Activated CD8-positive, alpha-beta T cell treated with anti-CD3 and anti-CD28 coated beads, Interleukin-2, amount 10 ng/mL, durations not matched to agents 7 days and 5 days (primary cell): ENCODE measurements around the gene HIF1AN. TPM values are rescaled to one million over a fixed set of nuclear protein-coding genes. Genes with fewer than 3 reads are reported as not detected.
A peak's percentile ranks its signal among the peaks of the same experiment; 100 is the strongest.

Experiments
- ATAC-seq: fragments of 150-1000 bp; cut with Tn5 transposase; one replicate; pipeline ENCODE4 v1.10.0; 2021; ENCODE audit warnings: moderate library complexity
- CTCF ChIA-PET: fragments of 350-600 bp; sonication (Branson Sonifier 250); formaldehyde crosslinking; loops from one replicate; lab custom pipeline; 2021; ENCODE audit warnings: antibody characterized with exemption; lab: Charles Lee
- POLR2A ChIA-PET: fragments of 350-600 bp; sonication (Branson Sonifier 250); formaldehyde crosslinking; loops from one replicate; lab custom pipeline; 2021; ENCODE audit warnings: antibody characterized with exemption; lab: Charles Lee
- DNase-seq: peaks from one replicate; pipeline ENCODE4 v3.0.0-alpha.2; 2020
- H3K27ac Mint-ChIP-seq: one replicate; pipeline ENCODE4 v1.8.0; 2021; ENCODE audit warnings: mild to moderate bottlenecking, mixed read lengths
- H3K27me3 Mint-ChIP-seq: one replicate; pipeline ENCODE4 v1.8.0; 2021; ENCODE audit warnings: low read depth, mixed read lengths
- H3K36me3 Mint-ChIP-seq: one replicate; pipeline ENCODE4 v1.8.0; 2021; ENCODE audit warnings: low read depth, mixed read lengths
- H3K4me1 Mint-ChIP-seq: one replicate; pipeline ENCODE4 v1.8.0; 2021; ENCODE audit warnings: low read depth, mixed read lengths
- H3K4me3 Mint-ChIP-seq: one replicate; pipeline ENCODE4 v1.8.0; 2021; ENCODE audit warnings: mild to moderate bottlenecking, mixed read lengths
- H3K9me3 Mint-ChIP-seq: one replicate; pipeline ENCODE4 v1.8.0; 2022; ENCODE audit warnings: mixed read lengths; ENCODE audit not compliant: insufficient read depth
- total RNA-seq, 2 experiments: library from RNA; stranded (reverse); gene quantifications; one replicate each; pipeline ENCODE4 v1.2.3, GENCODE V29; 2021

The HIF1AN gene
- total RNA-seq, 2 experiments from 2014 or later: 46.5 to 48.1 TPM

GRCh38 chr10:100506596-100507356, 29.0 kb upstream of the HIF1AN start:
- H3K4me3 Mint-ChIP-seq: peak overlapping the region; percentile 78
- CTCF ChIA-PET: interaction anchor here (0.7 to 9.8 kb wide), 12 partner anchors 11 to 236 kb away, joined by 3 to 253 read pairs (median 35); partner anchors contain the start of genes SCD and SEC31B

GRCh38 chr10:100507357-100507732, 28.4 kb upstream of the HIF1AN start:
- peak overlapping the region; percentile 94 for H3K27ac Mint-ChIP-seq
- no peaks in the 10 kb centered on the region for H3K27me3 Mint-ChIP-seq
- no peak for ATAC-seq
- POLR2A ChIA-PET: interaction anchor here (0.6 to 9.0 kb wide), 9 partner anchors 9 to 160 kb away, joined by 3 to 102 read pairs (median 4); partner anchors contain the start of genes HIF1AN and SCD
- no peak for DNase-seq
- H3K4me1 Mint-ChIP-seq: peaks cover 88% of the 10 kb centered on the region
- H3K36me3 Mint-ChIP-seq: peaks cover 77% of the 10 kb centered on the region
- CTCF ChIA-PET: interaction anchor here (0.7 to 9.8 kb wide), 15 partner anchors 10 to 236 kb away, joined by 3 to 253 read pairs (median 23); partner anchors contain the start of genes SCD and SEC31B
- peak overlapping the region; percentile 78 for H3K4me3 Mint-ChIP-seq
- H3K9me3 Mint-ChIP-seq: no peaks in the 10 kb centered on the region

More at GRCh38 chr10:100506596-100507356, 29.0 kb upstream of the HIF1AN start:
- H3K27ac Mint-ChIP-seq: peak overlapping the region; percentile 94
- DNase-seq (no peak), ATAC-seq (no peak)
- no peaks in the 10 kb centered on the region for H3K27me3 Mint-ChIP-seq
- no peaks in the 10 kb centered on the region for H3K9me3 Mint-ChIP-seq
- peaks cover 77% of the 10 kb centered on the region for H3K36me3 Mint-ChIP-seq
- H3K4me1 Mint-ChIP-seq: peaks cover 88% of the 10 kb centered on the region
- POLR2A ChIA-PET: interaction anchor here (0.6 to 9.0 kb wide), 10 partner anchors 8 to 160 kb away, joined by 3 to 102 read pairs (median 4); partner anchors contain the start of genes HIF1AN and SCD

- Mint-ChIP-seq H3K36me3 (peaks cover 78% of the 10 kb centered on the region), H3K27ac (peak overlapping the region; percentile 94), H3K4me1 (peaks cover 88% of the 10 kb centered on the region), H3K9me3 (no peaks in the 10 kb centered on the region), H3K4me3 (peak overlapping the region; percentile 78), H3K27me3 (no peaks in the 10 kb centered on the region)
- ATAC-seq (peak; percentile 0), DNase-seq (no peak)
- CTCF ChIA-PET: interaction anchor here (1.0 to 9.8 kb wide), 20 partner anchors 9 to 662 kb away, joined by 3 to 253 read pairs (median 16); partner anchors contain the start of genes HIF1AN, PKD2L1, SCD and SEC31B
- POLR2A ChIA-PET: interaction anchor here (0.7 to 9.0 kb wide), 20 partner anchors 8 to 495 kb away, joined by 3 to 102 read pairs (median 8); partner anchors contain the start of genes HIF1AN, SCD and SEC31B
Measured at GRCh38 chr10:100508266-100508665, 27.5 kb upstream of the HIF1AN start.

- ATAC-seq (peak; percentile 58), DNase-seq (peak; percentile 80)
- Mint-ChIP-seq H3K4me1 (peaks cover 87% of the 10 kb centered on the region), H3K27me3 (no peaks in the 10 kb centered on the region), H3K4me3 (peak overlapping the region; percentile 78), H3K9me3 (no peaks in the 10 kb centered on the region), H3K27ac (peak overlapping the region; percentile 94), H3K36me3 (peaks cover 76% of the 10 kb centered on the region)
- POLR2A ChIA-PET: interaction anchor here (0.7 to 9.0 kb wide), 24 partner anchors 9 to 494 kb away, joined by 3 to 102 read pairs (median 6); partner anchors contain the start of genes BLOC1S2, HIF1AN, PKD2L1 and SCD
- CTCF ChIA-PET: interaction anchor here (0.9 to 9.8 kb wide), 25 partner anchors 9 to 663 kb away, joined by 3 to 253 read pairs (median 8); partner anchors contain the start of genes HIF1AN, PKD2L1, SCD and SEC31B
Measured at GRCh38 chr10:100508691-100509150, 27.0 kb upstream of the HIF1AN start.

GRCh38 chr10:100509241-100509840, 26.4 kb upstream of the HIF1AN start:
- CTCF ChIA-PET: interaction anchor here (0.9 to 9.8 kb wide), 24 partner anchors 8 to 663 kb away, joined by 3 to 253 read pairs (median 10); partner anchors contain the start of genes HIF1AN, PKD2L1, SCD and SEC31B
- Mint-ChIP-seq H3K27ac (peak overlapping the region; percentile 94), H3K4me3 (peak overlapping the region; percentile 78), H3K4me1 (peaks cover 84% of the 10 kb centered on the region), H3K9me3 (no peaks in the 10 kb centered on the region), H3K36me3 (peaks cover 75% of the 10 kb centered on the region), H3K27me3 (no peaks in the 10 kb centered on the region)
- POLR2A ChIA-PET: interaction anchor here (0.9 to 9.0 kb wide), 23 partner anchors 9 to 222 kb away, joined by 3 to 102 read pairs (median 6); partner anchors contain the start of genes BLOC1S2, HIF1AN, PKD2L1 and SCD
- ATAC-seq (peak; percentile 52), DNase-seq (peak; percentile 89)

GRCh38 chr10:100510533-100511308, 25.0 kb upstream of the HIF1AN start:
- Mint-ChIP-seq H3K27ac (peak overlapping the region; percentile 94), H3K9me3 (no peaks in the 10 kb centered on the region), H3K27me3 (no peaks in the 10 kb centered on the region), H3K4me1 (peaks cover 75% of the 10 kb centered on the region), H3K4me3 (peak overlapping the region; percentile 78), H3K36me3 (peaks cover 68% of the 10 kb centered on the region)
- ATAC-seq (peak; percentile 81), DNase-seq (peak; percentile 92)
- CTCF ChIA-PET: interaction anchor here (1.1 to 9.8 kb wide), 15 partner anchors 7 to 487 kb away, joined by 3 to 253 read pairs (median 25); partner anchors contain the start of genes HIF1AN, NDUFB8, SCD and SEC31B
- POLR2A ChIA-PET: interaction anchor here (0.8 to 9.0 kb wide), 13 partner anchors 8 to 164 kb away, joined by 3 to 102 read pairs (median 17); partner anchors contain the start of genes HIF1AN, NDUFB8, SCD and SEC31B

- ChIA-PET CTCF (interaction anchor here (3.9 to 10.2 kb wide), 3 partner anchors 8 to 84 kb away, joined by 146 to 165 read pairs (median 156); no protein-coding TSS in a partner anchor), POLR2A (interaction anchor here (0.6 kb wide), 1 partner anchor 144 kb away, joined by 3 read pairs; no protein-coding TSS in a partner anchor)
- no peaks in the 10 kb centered on the region for H3K9me3 Mint-ChIP-seq
- DNase-seq: no peak
- H3K36me3 Mint-ChIP-seq: peaks cover 52% of the 10 kb centered on the region
- no peaks in the 10 kb centered on the region for H3K27me3 Mint-ChIP-seq
- H3K4me3 Mint-ChIP-seq: no peak overlapping the region
- H3K4me1 Mint-ChIP-seq: peaks cover 65% of the 10 kb centered on the region
- no peak overlapping the region for H3K27ac Mint-ChIP-seq
- no peak for ATAC-seq
Measured at GRCh38 chr10:100515612-100516011, 20.1 kb upstream of the HIF1AN start.

- no peaks in the 10 kb centered on the region for H3K9me3 Mint-ChIP-seq
- no peaks in the 10 kb centered on the region for H3K27me3 Mint-ChIP-seq
- DNase-seq: no peak
- H3K27ac Mint-ChIP-seq: peak overlapping the region; percentile 40
- peaks cover 54% of the 10 kb centered on the region for H3K4me1 Mint-ChIP-seq
- ATAC-seq: no peak
- ChIA-PET CTCF (interaction anchor here (0.8 to 10.2 kb wide), 8 partner anchors 9 to 179 kb away, joined by 3 to 165 read pairs (median 52); partner anchors contain the start of genes HIF1AN and NDUFB8), POLR2A (interaction anchor here (0.8 to 4.9 kb wide), 3 partner anchors 7 to 171 kb away, joined by 3 to 62 read pairs (median 3); partner anchors contain the start of gene HIF1AN)
- peaks cover 53% of the 10 kb centered on the region for H3K36me3 Mint-ChIP-seq
- no peak overlapping the region for H3K4me3 Mint-ChIP-seq
Measured at GRCh38 chr10:100516847-100517246, 18.9 kb upstream of the HIF1AN start.

GRCh38 chr10:100518761-100519241, 16.9 kb upstream of the HIF1AN start:
- peaks cover 41% of the 10 kb centered on the region for H3K4me1 Mint-ChIP-seq
- ATAC-seq (peak; percentile 79), DNase-seq (peak; percentile 77)
- no peaks in the 10 kb centered on the region for H3K27me3 Mint-ChIP-seq
- H3K36me3 Mint-ChIP-seq: peaks cover 47% of the 10 kb centered on the region
- no peaks in the 10 kb centered on the region for H3K9me3 Mint-ChIP-seq
- peak overlapping the region; percentile 35 for H3K27ac Mint-ChIP-seq
- ChIA-PET POLR2A (interaction anchor here (0.6 to 4.9 kb wide), 10 partner anchors 8 to 36 kb away, joined by 3 to 62 read pairs (median 4); partner anchors contain the start of genes HIF1AN and NDUFB8), CTCF (interaction anchor here (0.7 to 10.2 kb wide), 38 partner anchors 10 to 351 kb away, joined by 3 to 165 read pairs (median 6); partner anchors contain the start of genes CWF19L1, HIF1AN, NDUFB8 and PKD2L1)
- H3K4me3 Mint-ChIP-seq: no peak overlapping the region
